ENCODE measurements around the gene ACAP3.

GRCh38 chr1:1283821-1284220 is 23.9 kb downstream of the ACAP3 start:
- TF ChIP-seq SMC3 (IDR thresholded peaks at IDR 0.05) (no peak), NPAS2 (CRISPR knock-in tag; IDR thresholded peaks at IDR 0.05; ENCODE audit: borderline replicate concordance) (no peak), CEBPB (IDR thresholded peaks at IDR 0.05) (no peak), JUNB (IDR thresholded peaks at IDR 0.05) (no peak), KDM5A (IDR thresholded peaks at IDR 0.05) (no peak), BHLHE40 (IDR thresholded peaks at IDR 0.05; ENCODE audit: low read depth, low read length) (no peak), POLR2AphosphoS2 (conservative IDR thresholded peaks at IDR 0.05; ENCODE audit: low read length) (no peak), ESRRA (IDR thresholded peaks at IDR 0.05; ENCODE audit: borderline replicate concordance, low read length) (no peak), HOXB5 (CRISPR knock-in tag; IDR thresholded peaks at IDR 0.05) (no peak), RAD21 (conservative IDR thresholded peaks at IDR 0.05 in 1 of 2, IDR thresholded peaks at IDR 0.05 in 1 of 2) (no peak), RFX5 (IDR thresholded peaks at IDR 0.05) (no peak)
- TF ChIP-seq, protein P1, sequence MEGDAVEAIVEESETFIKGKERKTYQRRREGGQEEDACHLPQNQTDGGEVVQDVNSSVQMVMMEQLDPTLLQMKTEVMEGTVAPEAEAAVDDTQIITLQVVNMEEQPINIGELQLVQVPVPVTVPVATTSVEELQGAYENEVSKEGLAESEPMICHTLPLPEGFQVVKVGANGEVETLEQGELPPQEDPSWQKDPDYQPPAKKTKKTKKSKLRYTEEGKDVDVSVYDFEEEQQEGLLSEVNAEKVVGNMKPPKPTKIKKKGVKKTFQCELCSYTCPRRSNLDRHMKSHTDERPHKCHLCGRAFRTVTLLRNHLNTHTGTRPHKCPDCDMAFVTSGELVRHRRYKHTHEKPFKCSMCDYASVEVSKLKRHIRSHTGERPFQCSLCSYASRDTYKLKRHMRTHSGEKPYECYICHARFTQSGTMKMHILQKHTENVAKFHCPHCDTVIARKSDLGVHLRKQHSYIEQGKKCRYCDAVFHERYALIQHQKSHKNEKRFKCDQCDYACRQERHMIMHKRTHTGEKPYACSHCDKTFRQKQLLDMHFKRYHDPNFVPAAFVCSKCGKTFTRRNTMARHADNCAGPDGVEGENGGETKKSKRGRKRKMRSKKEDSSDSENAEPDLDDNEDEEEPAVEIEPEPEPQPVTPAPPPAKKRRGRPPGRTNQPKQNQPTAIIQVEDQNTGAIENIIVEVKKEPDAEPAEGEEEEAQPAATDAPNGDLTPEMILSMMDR (IDR thresholded peaks at IDR 0.05), result no peak
- TF ChIP-seq, protein P2, sequence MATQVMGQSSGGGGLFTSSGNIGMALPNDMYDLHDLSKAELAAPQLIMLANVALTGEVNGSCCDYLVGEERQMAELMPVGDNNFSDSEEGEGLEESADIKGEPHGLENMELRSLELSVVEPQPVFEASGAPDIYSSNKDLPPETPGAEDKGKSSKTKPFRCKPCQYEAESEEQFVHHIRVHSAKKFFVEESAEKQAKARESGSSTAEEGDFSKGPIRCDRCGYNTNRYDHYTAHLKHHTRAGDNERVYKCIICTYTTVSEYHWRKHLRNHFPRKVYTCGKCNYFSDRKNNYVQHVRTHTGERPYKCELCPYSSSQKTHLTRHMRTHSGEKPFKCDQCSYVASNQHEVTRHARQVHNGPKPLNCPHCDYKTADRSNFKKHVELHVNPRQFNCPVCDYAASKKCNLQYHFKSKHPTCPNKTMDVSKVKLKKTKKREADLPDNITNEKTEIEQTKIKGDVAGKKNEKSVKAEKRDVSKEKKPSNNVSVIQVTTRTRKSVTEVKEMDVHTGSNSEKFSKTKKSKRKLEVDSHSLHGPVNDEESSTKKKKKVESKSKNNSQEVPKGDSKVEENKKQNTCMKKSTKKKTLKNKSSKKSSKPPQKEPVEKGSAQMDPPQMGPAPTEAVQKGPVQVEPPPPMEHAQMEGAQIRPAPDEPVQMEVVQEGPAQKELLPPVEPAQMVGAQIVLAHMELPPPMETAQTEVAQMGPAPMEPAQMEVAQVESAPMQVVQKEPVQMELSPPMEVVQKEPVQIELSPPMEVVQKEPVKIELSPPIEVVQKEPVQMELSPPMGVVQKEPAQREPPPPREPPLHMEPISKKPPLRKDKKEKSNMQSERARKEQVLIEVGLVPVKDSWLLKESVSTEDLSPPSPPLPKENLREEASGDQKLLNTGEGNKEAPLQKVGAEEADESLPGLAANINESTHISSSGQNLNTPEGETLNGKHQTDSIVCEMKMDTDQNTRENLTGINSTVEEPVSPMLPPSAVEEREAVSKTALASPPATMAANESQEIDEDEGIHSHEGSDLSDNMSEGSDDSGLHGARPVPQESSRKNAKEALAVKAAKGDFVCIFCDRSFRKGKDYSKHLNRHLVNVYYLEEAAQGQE (IDR thresholded peaks at IDR 0.05), result no peak
